ENCODE measurements around the gene IGLL1.

The IGLL1 gene

DNA sequence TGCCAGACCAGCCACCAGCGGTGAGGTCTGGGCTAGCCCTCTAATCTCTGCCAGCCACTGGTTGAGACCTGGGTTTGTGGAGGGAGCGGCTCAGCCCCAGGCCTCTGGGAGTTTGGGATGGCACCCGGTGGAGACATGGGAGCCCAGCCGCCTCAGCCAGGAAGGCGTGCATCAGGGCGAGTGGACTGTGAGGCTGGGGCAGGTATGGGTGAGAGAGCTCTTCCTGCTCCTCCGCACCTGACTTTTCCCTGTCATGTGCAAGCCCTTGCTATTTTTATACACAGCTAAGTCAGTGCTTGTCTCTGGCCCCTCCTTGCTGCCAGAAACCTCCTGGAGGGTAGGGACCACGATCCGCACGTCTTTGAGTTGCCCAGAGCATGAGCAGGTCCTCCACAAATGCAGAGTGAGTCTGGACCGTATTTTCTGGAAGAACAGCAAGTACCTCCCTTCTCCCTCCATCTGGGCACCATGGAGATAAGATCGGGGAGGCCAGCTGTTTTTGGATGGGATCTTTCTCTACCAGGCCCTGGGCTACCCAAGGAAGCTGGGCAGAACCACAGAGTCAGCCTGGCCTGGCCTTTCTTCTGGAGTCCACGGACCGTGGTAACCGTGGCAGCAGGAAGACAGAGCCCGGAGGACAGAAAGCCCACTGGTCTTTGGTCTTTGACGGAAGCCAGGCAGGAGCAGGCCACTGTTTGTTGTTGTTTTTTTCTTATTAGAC lies 53.3 kb downstream of the IGLL1 start:
- no peak for DNase-seq

DNA sequence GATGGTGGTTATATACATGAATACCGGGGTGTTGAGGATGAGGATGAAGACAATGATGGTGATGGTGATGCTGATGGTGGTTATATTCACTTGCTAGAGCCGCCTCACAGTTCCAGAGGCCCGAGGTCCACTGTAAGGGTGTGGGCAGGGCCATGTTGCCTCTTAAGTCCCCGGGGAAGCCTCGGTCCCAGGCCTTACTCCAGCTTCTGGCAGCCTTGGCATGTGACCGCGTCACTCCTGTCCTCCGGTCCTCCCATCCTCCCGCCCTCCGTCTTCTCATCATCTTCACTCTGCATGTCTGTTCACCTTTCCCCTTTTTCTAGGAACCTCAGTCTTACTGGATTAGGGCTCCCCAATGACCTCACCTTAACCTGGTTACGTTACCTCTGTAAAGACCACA lies 54.6 kb downstream of the IGLL1 start:
- no peak for DNase-seq

DNA sequence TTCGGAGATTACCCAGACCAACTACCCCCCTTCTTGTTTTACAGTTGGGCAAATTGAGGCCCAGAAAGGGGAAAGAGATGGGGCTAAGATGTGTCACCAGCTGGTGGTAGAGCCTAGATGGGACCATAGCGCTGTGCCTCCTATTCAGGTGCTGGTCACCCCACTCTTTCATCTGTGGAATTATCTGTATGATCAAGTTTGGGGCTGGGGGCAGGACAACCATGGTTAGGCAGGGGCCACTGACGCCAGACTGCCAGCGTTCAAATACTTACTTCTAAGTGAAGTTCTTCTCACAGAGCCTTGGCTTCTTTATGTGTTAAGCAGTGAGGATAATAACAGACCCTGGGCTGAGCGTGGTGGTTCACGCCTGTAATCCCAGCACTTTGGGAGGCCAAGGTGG lies 55.9 kb downstream of the IGLL1 start:
- no peak for DNase-seq

DNA sequence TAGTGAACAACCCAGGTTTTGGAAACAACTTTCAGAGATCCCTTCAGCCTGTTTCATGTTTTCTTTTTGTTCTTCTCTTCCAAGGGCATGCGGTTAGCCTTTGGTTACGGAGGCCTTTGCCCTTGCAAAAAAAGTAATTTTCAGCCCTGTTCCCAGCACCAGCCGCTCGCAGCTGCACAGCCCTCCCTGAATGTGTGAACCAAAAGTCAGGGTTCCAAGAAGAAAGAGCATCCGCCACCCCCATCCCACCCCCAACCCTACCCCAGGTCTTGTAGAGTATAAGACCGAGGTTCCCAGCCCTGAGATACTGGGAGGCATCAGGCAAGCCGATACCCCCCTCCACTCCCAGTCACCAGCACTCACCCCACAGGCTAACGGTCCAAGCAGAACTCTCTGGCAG lies 56.4 kb downstream of the IGLL1 start:
- no peak for DNase-seq
